Measurements from ENCODE around the gene KCNA3. TPM values are rescaled to one million over a fixed set of nuclear protein-coding genes. Genes with fewer than 3 reads are reported as not detected.

KCNA3 gene
- total and polyA plus RNA-seq, 9 of the 15 experiments (the other 6 are each of a cell fraction or from before 2014, with no cell fraction given) = not detected

GRCh38 chr1:110708974-110709440 lies 34.3 kb upstream of the KCNA3 start (continued):
- no peak for TF ChIP-seq NR2C1 (IDR thresholded peaks at IDR 0.05)
- 0 out of 2 replicates have a peak, but pooled peaks have one; percentile 14 for TF ChIP-seq NR2C1 (tag; IDR thresholded peaks at IDR 0.05)
- TF ChIP-seq RCOR1 (IDR thresholded peaks at IDR 0.05; ENCODE audit: borderline replicate concordance in 1 of 2, low read depth in 2 of 2, low read length in 2 of 2) = 0 out of 4 replicates have a peak, but pooled peaks of 1 of the 2 experiments have one; percentile 11
- peak; percentile 27; the same call in 1 of the 2 replicates for TF ChIP-seq CBFA2T2 (conservative IDR thresholded peaks at IDR 0.05)
- TF ChIP-seq ZNF398 (CRISPR knock-in tag; IDR thresholded peaks at IDR 0.05) = no peak
- TF ChIP-seq CEBPG (CRISPR knock-in tag; IDR thresholded peaks at IDR 0.05) = no peak
- TF ChIP-seq CEBPG (tag; conservative IDR thresholded peaks at IDR 0.05 in 1 of 2, IDR thresholded peaks at IDR 0.05 in 1 of 2) = peak; percentile 70 to 78

- no peak overlapping the region for H3K27ac ChIP-seq (ENCODE audit: extremely low read depth, low read depth, low read length)
- no peak for DNase-seq (ENCODE audit: extremely low read depth in 1 of 4, low spot score in 3 of 4)
- H4K20me1 ChIP-seq (replicated peaks; ENCODE audit: control insufficient read depth, insufficient read depth, low read length) = no peaks in the 10 kb centered on the region
- no TSS peak for BruUV-seq (replicated peaks)
- in situ Hi-C loops (cut with MboI) (no loop called here), intact Hi-C loops (cut with micrococcal nuclease) (no loop called here)
- no peak overlapping the region for H2AFZ ChIP-seq (ENCODE audit: low read depth, low read length)
- ChIA-PET CTCF (ENCODE audit: low intra/inter-chr PET ratio) (no interaction called here), POLR2A (interaction anchor here (1.4 kb wide), 1 partner anchor 13 kb away, joined by 4 read pairs; no protein-coding TSS in a partner anchor)
- no peak for FAIRE-seq
- no peak overlapping the region for H3K4me3 ChIP-seq
- H3K9me3 ChIP-seq (replicated peaks; ENCODE audit: control insufficient read depth, insufficient read depth, low read depth, low read length) = no peaks in the 10 kb centered on the region
- H3K9ac ChIP-seq (ENCODE audit: insufficient read depth in 1 of 2, low read depth in 2 of 2, low read length in 2 of 2) = no peak overlapping the region
- no peaks in the 10 kb centered on the region for H3K9me1 ChIP-seq (ENCODE audit: control insufficient read depth, insufficient read depth, low read length)
- no peak overlapping the region for H3K4me2 ChIP-seq (ENCODE audit: insufficient read depth, low read length)
- no peaks in the 10 kb centered on the region for H3K27me3 ChIP-seq (ENCODE audit: control insufficient read depth in 2 of 2, insufficient read depth in 2 of 2, low read length in 2 of 2)
- no peaks in the 10 kb centered on the region for H3K79me2 ChIP-seq (ENCODE audit: control insufficient read depth, insufficient read depth, low read length)
- H3K4me1 ChIP-seq (replicated peaks in 1 of 2; ENCODE audit: control insufficient read depth in 2 of 2, insufficient read depth in 2 of 2, low read length in 2 of 2) = no peaks in the 10 kb centered on the region
- WGBS (ENCODE audit: insufficient coverage, low coverage, missing lambda C conversion rate) = 0% methylated on average over 2 of the region's 2 CpGs
- ATAC-seq = no peak
- H3K36me3 ChIP-seq (ENCODE audit: control insufficient read depth, insufficient read depth, low read length) = no peaks in the 10 kb centered on the region
- TF ChIP-seq THAP12 (CRISPR knock-in tag; IDR thresholded peaks at IDR 0.05) (no peak), HLTF (IDR thresholded peaks at IDR 0.05) (no peak), POLR2H (tag; IDR thresholded peaks at IDR 0.05; ENCODE audit: low read depth) (no peak), POLR2AphosphoS5 (IDR thresholded peaks at IDR 0.05; ENCODE audit: control insufficient read depth, insufficient read depth, low read depth, low read length) (no peak), THRAP3 (IDR thresholded peaks at IDR 0.05; ENCODE audit: borderline replicate concordance) (no peak), U2AF2 (optimal IDR thresholded peaks at IDR 0.05; ENCODE audit: low read depth, low read length) (no peak), CEBPG (CRISPR knock-in tag; IDR thresholded peaks at IDR 0.05) (no peak), CEBPG (tag; conservative IDR thresholded peaks at IDR 0.05 in 1 of 2, IDR thresholded peaks at IDR 0.05 in 1 of 2) (no peak), ZNF77 (CRISPR knock-in tag; IDR thresholded peaks at IDR 0.05) (no peak), ZNF212 (CRISPR knock-in tag; IDR thresholded peaks at IDR 0.05) (no peak), NR2C2 (CRISPR knock-in tag; IDR thresholded peaks at IDR 0.05) (no peak), NR2C2 (tag; IDR thresholded peaks at IDR 0.05) (no peak)
These were observed 32.5 kb upstream of the KCNA3 start for GRCh38 chr1:110707232-110707631.
